Mesenteric fat pad (tissue), 1 donor: ENCODE data around the gene KLF3. TPM values are rescaled to one million over a fixed set of nuclear protein-coding genes. Genes with fewer than 3 reads are reported as not detected.

Source experiments
- DNase-seq: peaks from one replicate; pipeline ENCODE4 v3.0.0-alpha.2; 2020; ENCODE audit warnings: low spot score
- total RNA-seq: library from RNA; stranded (reverse); fragmentation: NEBNext Ultra II Directional; extraction: Animal tissue kit (Norgen Biotek cat#: 25700); gene quantifications from one replicate; pipeline ENCODE4 v1.2.1, GENCODE V29; 2021
- donor health status: DM: yes; HTN: yes; CAD: no.

KLF3 gene
- total RNA-seq, 1 donor from 2014 or later, result 41.9 TPM

- DNase-seq, result no peak
These were observed 75.2 kb downstream of the KLF3 start for GRCh38 chr4:38738940-38739803.

DNA sequence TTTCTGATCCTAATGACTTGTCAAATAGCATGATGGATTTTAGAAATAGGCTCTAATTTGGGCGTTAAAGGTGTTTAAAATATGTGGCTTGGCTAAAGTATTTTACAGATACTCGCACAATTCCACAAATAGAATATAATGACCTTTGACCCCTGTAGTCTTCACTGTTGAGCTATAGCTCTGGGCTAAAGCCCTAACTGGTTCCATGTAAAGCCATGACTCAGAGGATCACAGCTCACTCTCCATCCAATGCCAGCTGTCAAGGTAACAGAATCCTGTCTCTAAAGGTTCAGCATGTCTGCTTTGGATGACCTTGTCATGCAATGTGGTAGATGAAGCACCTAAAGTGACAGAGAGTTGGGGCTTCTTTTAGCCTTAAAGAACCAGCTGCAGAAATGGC is 76.3 kb downstream of the KLF3 start:
- DNase-seq, result no peak

- no peak for DNase-seq
These were observed 79.9 kb downstream of the KLF3 start for GRCh38 chr4:38743866-38744265.

GRCh38 chr4:38745881-38746280 is 81.9 kb downstream of the KLF3 start:
- DNase-seq, result no peak

- no peak for DNase-seq
These were observed 83.6 kb downstream of the KLF3 start for GRCh38 chr4:38747629-38748028.

DNA sequence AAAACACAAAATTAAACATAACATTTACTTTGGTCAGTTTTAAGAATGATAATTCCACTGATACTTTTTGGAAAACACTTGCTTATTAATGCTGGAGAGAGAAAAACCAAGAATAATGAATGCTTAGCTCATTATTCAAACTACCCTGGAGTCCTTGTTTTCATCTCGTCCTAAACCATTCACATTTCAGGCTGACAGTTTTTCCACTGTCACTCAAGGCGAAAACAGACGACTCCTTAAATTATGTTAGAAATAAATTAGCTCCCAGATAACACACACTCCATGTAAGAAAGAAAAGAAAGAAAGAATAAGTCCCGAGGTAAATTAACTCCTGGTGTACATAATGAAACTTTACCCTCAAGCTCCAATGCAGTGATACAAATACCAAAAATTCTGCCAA is 85.3 kb downstream of the KLF3 start:
- DNase-seq, result no peak

Other genes starting within 250 kb of the KLF3 start
- 0.42 TPM for gene TLR10, start 118.8 kb downstream of the KLF3 start, total RNA-seq
- 25.4 TPM for gene TLR1, start 140.6 kb downstream of the KLF3 start, total RNA-seq
- gene TLR6, start 192.6 kb downstream of the KLF3 start, total RNA-seq, result 7.3 TPM
- 81.3 TPM for gene FAM114A1, start 203.6 kb downstream of the KLF3 start, total RNA-seq